Stomach (tissue), 9 donors: ENCODE results near the gene GRK2. TPM values are rescaled to one million over a fixed set of nuclear protein-coding genes. Genes with fewer than 3 reads are reported as not detected.

Experiments
- DNase-seq, 2 donors: peaks; one replicate each; pipeline versions ENCODE4 v3.0.0 to v3.0.0-alpha.2; 2013 to 2019
- H3K27ac ChIP-seq, 5 donors: fragments of 200-600 bp in 4 of 5; sonication (generic) in 4 of 5; one replicate each; pipeline ENCODE4 v1.5.1; 2013 to 2019; ENCODE audit warnings: mild to moderate bottlenecking in 1 of 5, moderate library complexity in 1 of 5
- H3K27me3 ChIP-seq, 3 donors: fragments of 200-600 bp; sonication (generic); one replicate each; pipeline ENCODE4 v1.5.1; 2017 to 2019; ENCODE audit warnings: mixed run types in 1 of 3
- H3K36me3 ChIP-seq, 4 donors: fragments of 200-600 bp; sonication (generic); 1 replicate in 3 of 4; 2 replicates in 1 of 4; pipeline ENCODE4 v1.5.1; 2016 to 2019
- H3K4me1 ChIP-seq, 4 donors: fragments of 200-600 bp; sonication (generic); one replicate each; pipeline ENCODE4 v1.5.1; 2016 to 2019
- H3K4me3 ChIP-seq, 4 donors: fragments of 200-600 bp; sonication (generic) in 3 of 4; one replicate each; pipeline ENCODE4 v1.5.1; 2016 to 2019; ENCODE audit warnings: mild to moderate bottlenecking in 1 of 4
- H3K9me3 ChIP-seq, 4 donors: fragments of 200-600 bp; sonication (generic); one replicate each; pipeline ENCODE4 v1.5.1; 2016 to 2019
- EP300 ChIP-seq: sonication (generic); formaldehyde crosslinking; IDR thresholded peaks from one replicate; pipeline ENCODE4 v1.6.1; 2017; ENCODE audit warnings: antibody characterized with exemption
- POLR2A ChIP-seq, 4 donors: fragments of 450-650 bp; IDR thresholded peaks; one replicate each; pipeline ENCODE4 v1.6.1; 2016; ENCODE audit warnings: antibody characterized with exemption in 4 of 4, control low read depth in 2 of 4, mild to moderate bottlenecking in 1 of 4, moderate library complexity in 1 of 4
- POLR2AphosphoS5 ChIP-seq, 3 donors: sonication (generic); formaldehyde crosslinking; IDR thresholded peaks; one replicate each; pipeline ENCODE4 v1.6.1; 2016; ENCODE audit warnings: antibody characterized with exemption in 3 of 3
- WGBS, 5 donors: extraction: QIAGEN DNeasy Blood & Tissue Kit in 3 of 5; methylation state at CpG; one replicate each; pipeline versions ENCODE4 v1.1.5 to v1.1.7; 2013 to 2018; 5-methylcytosine and 5-hydroxymethylcytosine counted together
- intact Hi-C: fragments of 100-400 bp; cut with DNase I; formaldehyde crosslinking; loops from one replicate; pipeline ENCODE4 v1.15.1; 2023; ENCODE audit warnings: low total_unique reads
- polyA plus RNA-seq, 3 donors: library from polyadenylated mRNA; stranded (reverse); fragments of 200-250 nt; gene quantifications; one replicate each; pipeline ENCODE4 v1.2.3, GENCODE V29; 2013
- total RNA-seq, 5 donors: library from RNA; depleted of rRNA; stranded (reverse); fragments of >200 nt; gene quantifications; one replicate each; pipeline versions ENCODE4 v1.1.0 to v1.2.3, GENCODE V29; 2014 to 2016
- TF ChIP-seq, protein P1 (sequence below), 7 experiments: fragments of 450-650 bp in 4 of 7; fragments of 200-600 bp in 3 of 7; sonication (generic) in 3 of 7; IDR thresholded peaks; one replicate each; pipeline ENCODE4 v1.5.1; 2016 to 2019; ENCODE audit warnings: antibody characterized with exemption in 7 of 7, control low read depth in 2 of 7, mild to moderate bottlenecking in 1 of 7
- donor health status: healthy with polysubstance abuse.
- donor health status: Bipolar disorder and iron deficiency.
- donor health status: healthy.

GRK2 gene
- total and polyA plus RNA-seq, 8 donors, result 44.0 to 266 (median 86.2) TPM

DNA sequence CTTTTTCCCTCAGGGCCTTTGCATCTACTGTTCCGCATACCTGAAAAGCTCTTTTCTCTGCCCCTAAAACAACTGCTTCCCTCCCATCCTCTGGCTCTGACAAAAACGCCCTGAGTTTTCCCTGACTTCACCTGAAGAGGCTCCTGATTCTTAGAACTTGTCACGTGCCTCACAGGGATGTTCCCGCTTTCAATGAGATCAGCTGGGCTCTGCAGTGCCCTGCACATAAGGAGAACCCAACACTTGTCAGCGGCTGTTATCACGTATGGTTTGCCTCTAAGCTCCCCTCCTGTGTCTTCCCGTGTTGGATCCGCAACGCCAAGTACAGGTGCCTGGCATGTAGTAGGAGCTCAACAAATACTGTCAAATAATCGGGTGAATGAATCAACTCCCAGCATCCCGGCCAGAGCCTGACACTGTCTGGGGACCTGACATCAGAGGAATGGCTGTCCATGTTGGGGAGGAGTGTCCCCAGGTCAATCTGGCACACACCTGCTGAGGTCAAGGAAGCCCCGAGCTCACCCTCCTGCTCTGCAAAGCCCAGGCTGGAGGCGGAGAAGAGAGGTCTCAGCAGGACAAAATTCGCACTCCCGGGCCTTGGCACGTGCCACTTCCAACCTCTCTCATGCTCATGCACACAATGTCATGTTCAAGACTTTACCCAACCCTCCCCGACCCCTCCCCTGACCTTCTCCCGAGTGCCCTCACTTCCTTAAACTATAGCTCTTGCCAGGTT is 4.2 kb upstream of the GRK2 start:
- no peak for TF ChIP-seq POLR2A (IDR thresholded peaks at IDR 0.05)
- TF ChIP-seq EP300, result no peak
- TF ChIP-seq, protein P1, sequence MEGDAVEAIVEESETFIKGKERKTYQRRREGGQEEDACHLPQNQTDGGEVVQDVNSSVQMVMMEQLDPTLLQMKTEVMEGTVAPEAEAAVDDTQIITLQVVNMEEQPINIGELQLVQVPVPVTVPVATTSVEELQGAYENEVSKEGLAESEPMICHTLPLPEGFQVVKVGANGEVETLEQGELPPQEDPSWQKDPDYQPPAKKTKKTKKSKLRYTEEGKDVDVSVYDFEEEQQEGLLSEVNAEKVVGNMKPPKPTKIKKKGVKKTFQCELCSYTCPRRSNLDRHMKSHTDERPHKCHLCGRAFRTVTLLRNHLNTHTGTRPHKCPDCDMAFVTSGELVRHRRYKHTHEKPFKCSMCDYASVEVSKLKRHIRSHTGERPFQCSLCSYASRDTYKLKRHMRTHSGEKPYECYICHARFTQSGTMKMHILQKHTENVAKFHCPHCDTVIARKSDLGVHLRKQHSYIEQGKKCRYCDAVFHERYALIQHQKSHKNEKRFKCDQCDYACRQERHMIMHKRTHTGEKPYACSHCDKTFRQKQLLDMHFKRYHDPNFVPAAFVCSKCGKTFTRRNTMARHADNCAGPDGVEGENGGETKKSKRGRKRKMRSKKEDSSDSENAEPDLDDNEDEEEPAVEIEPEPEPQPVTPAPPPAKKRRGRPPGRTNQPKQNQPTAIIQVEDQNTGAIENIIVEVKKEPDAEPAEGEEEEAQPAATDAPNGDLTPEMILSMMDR (IDR thresholded peaks at IDR 0.05), result no peak
- no peak for TF ChIP-seq POLR2AphosphoS5 (IDR thresholded peaks at IDR 0.05)
- Histone ChIP-seq H3K27ac (peak overlapping the region in 1 of 5 donors; percentile 40), H3K9me3 (no peaks in the 10 kb centered on the region), H3K4me1 (peaks cover 19 to 37% (median 35%) of the 10 kb centered on the region in 4 donors), H3K36me3 (peaks cover under 1 to 3% (median 2%) of the 10 kb centered on the region in 4 donors), H3K27me3 (no peaks in the 10 kb centered on the region), H3K4me3 (peak overlapping the region in 3 of 4 donors; percentile 36 to 40 (median 38))
- intact Hi-C loops, result loop anchor here (5.0 kb wide), 1 partner anchor 50 kb away; no protein-coding TSS in a partner anchor
- no peak for DNase-seq
- 42 to 53% (median 48%) methylated on average over 15 to 18 of the region's 18 CpGs for WGBS, 5 donors

DNA sequence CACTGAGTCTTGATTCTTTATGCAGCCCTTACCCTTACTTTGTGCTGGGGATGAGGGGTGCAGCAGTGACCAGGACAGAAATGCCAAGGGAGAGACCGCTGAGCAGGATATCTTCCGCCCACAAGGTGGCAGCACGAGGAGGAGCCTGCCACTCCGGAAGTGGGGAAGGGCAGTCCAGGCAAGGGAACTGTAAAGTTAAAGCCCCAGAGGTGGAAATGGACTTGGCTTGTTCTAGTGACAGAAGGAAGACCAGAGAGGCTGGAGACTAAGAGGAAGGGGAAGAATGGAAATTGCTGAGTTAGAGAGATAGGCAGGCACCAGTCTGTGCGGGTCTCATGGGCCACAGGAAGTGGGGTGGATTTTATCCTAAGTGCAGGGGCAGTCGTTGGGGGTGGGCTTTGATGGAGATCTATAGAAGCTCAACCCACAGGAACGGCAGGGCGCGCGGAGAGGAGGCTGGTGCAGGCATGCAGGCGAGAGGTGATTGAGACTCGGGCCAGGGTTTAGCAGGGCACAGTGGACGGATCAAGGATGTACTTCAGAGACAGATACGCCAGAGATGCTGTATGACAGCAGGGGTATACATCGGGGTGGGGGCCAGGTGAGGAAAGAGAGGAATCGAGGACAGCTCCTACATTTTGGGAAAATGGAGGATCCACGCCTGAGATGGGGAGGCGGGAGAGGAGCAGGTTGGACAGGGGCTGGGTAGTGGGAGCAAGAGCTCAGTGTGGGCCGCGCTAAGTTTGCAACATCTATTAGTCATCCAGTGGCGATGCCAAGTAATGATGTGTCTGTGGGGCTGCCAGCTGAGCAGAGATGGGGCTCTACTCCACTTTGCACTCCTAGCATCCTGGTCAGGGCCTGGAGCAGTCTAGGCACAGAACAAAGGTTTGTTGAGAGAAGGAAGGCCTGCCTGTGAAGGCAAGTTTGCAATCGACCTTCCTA is 3.3 kb upstream of the GRK2 start:
- TF ChIP-seq, protein P1 (IDR thresholded peaks at IDR 0.05), result peak in 5 of 7 experiments; percentile 69 to 85 (median 83)
- no peak for TF ChIP-seq EP300
- peak; percentile 33 to 83 (median 58) for TF ChIP-seq POLR2AphosphoS5 (IDR thresholded peaks at IDR 0.05)
- TF ChIP-seq POLR2A (IDR thresholded peaks at IDR 0.05), result no peak
- WGBS, 5 donors, result 41 to 51% (median 49%) methylated on average over 22 of the region's 22 CpGs

DNA sequence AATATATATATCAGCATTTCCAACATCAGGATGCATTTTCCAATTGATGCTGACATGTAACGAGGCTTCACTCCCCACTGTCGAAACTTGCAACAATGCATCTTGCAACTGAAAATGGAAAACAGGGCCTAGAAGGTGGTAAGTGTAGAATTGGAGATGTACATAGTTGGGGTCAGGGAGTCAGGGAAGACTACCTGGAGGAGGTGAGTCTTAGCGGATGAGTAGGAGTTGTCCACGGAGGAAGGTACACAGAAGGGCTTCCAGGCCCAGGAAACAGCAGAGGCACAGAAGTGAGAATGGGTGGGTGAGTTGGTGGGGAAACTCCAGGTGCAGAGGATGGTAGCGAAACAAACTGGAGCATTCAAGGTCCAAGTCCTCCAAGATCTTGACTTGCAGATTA is 2.0 kb upstream of the GRK2 start:
- Histone ChIP-seq H3K4me1 (peaks cover 40 to 58% (median 57%) of the 10 kb centered on the region in 4 donors), H3K27ac (no peak overlapping the region), H3K4me3 (no peak overlapping the region), H3K27me3 (no peaks in the 10 kb centered on the region), H3K36me3 (peaks cover 0 to 10% (median 6%) of the 10 kb centered on the region in 4 donors), H3K9me3 (no peaks in the 10 kb centered on the region)
- WGBS, 5 donors, result 91 to 97% (median 96%) methylated on average over 5 of the region's 5 CpGs
- intact Hi-C loops, result loop anchor here (5.0 kb wide), 1 partner anchor 48 kb away; no protein-coding TSS in a partner anchor
- no peak for DNase-seq
- TF ChIP-seq, protein P1 (IDR thresholded peaks at IDR 0.05), result no peak
- no peak for TF ChIP-seq POLR2A (IDR thresholded peaks at IDR 0.05)
- no peak for TF ChIP-seq EP300
- no peak for TF ChIP-seq POLR2AphosphoS5 (IDR thresholded peaks at IDR 0.05)

More for the DNA sequence above, 3.3 kb upstream of the GRK2 start:
- Histone ChIP-seq H3K9me3 (no peaks in the 10 kb centered on the region), H3K27me3 (no peaks in the 10 kb centered on the region), H3K4me3 (no peak overlapping the region), H3K36me3 (no peaks in the 10 kb centered on the region), H3K27ac (peak overlapping the region; percentile 20 to 67 (median 40)), H3K4me1 (peaks cover 28 to 46% (median 44%) of the 10 kb centered on the region in 4 donors)
- DNase-seq, result peak; percentile 86 to 93
- intact Hi-C loops, result loop anchor here (5.0 kb wide), 1 partner anchor 49 kb away; no protein-coding TSS in a partner anchor
